Peyer's patch (tissue), 4 donors: ENCODE data around the gene FGD1.
"Not testable (repeated sequence)": the region's sequence is repeated elsewhere in the genome, so short reads cannot be mapped to it uniquely, and the experiment has no call there.

Experiments
- POLR2A ChIP-seq, 2 donors: fragments of 450-650 bp; IDR thresholded peaks; one replicate each; pipeline ENCODE4 v1.5.1; 2017; ENCODE audit warnings: antibody characterized with exemption in 2 of 2, mild to moderate bottlenecking in 2 of 2, moderate library complexity in 2 of 2
- TF ChIP-seq, protein P1 (sequence below), 6 experiments: fragments of 450-650 bp in 4 of 6; fragments of 200-600 bp in 2 of 6; sonication (generic) in 1 of 6; IDR thresholded peaks; one replicate each; pipeline ENCODE4 v1.5.1; 2017 to 2019; ENCODE audit warnings: antibody characterized with exemption in 6 of 6, mild to moderate bottlenecking in 3 of 6, moderate library complexity in 1 of 6

GRCh38 chrX:54489819-54490218, 6.2 kb downstream of the FGD1 start:
- TF ChIP-seq, protein P1, sequence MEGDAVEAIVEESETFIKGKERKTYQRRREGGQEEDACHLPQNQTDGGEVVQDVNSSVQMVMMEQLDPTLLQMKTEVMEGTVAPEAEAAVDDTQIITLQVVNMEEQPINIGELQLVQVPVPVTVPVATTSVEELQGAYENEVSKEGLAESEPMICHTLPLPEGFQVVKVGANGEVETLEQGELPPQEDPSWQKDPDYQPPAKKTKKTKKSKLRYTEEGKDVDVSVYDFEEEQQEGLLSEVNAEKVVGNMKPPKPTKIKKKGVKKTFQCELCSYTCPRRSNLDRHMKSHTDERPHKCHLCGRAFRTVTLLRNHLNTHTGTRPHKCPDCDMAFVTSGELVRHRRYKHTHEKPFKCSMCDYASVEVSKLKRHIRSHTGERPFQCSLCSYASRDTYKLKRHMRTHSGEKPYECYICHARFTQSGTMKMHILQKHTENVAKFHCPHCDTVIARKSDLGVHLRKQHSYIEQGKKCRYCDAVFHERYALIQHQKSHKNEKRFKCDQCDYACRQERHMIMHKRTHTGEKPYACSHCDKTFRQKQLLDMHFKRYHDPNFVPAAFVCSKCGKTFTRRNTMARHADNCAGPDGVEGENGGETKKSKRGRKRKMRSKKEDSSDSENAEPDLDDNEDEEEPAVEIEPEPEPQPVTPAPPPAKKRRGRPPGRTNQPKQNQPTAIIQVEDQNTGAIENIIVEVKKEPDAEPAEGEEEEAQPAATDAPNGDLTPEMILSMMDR (IDR thresholded peaks at IDR 0.05) = not testable (repeated sequence)
- not testable (repeated sequence) for TF ChIP-seq POLR2A (IDR thresholded peaks at IDR 0.05)
